Activated CD8-positive, alpha-beta memory T cell treated with anti-CD3 and anti-CD28 coated beads for 48 hours (primary cell): ENCODE results near the gene CACNB4.
"Not testable (repeated sequence)": the region's sequence is repeated elsewhere in the genome, so short reads cannot be mapped to it uniquely, and the experiment has no call there.

Experiments used
- DNase-seq, 3 experiments: peaks; one replicate each; pipeline ENCODE4 v3.0.0-alpha.2; 2020; ENCODE audit warnings: low read depth in 2 of 3, low spot score in 2 of 3

Gene CACNB4

GRCh38 chr2:151946250-151946884 is 152.5 kb downstream of the CACNB4 start:
- DNase-seq: no peak

- no peak for DNase-seq
Observed at GRCh38 chr2:151945602-151946001, 153.2 kb downstream of the CACNB4 start.

- DNase-seq: no peak
Observed at GRCh38 chr2:151945186-151945585, 153.7 kb downstream of the CACNB4 start.

GRCh38 chr2:151943461-151943860 is 155.4 kb downstream of the CACNB4 start:
- DNase-seq: no peak

GRCh38 chr2:151942540-151943205 is 156.2 kb downstream of the CACNB4 start:
- not testable (repeated sequence) for DNase-seq

- no peak for DNase-seq
Observed at GRCh38 chr2:151937966-151938365, 160.9 kb downstream of the CACNB4 start.

- DNase-seq: no peak
Observed at GRCh38 chr2:151936626-151937025, 162.2 kb downstream of the CACNB4 start.

- no peak for DNase-seq
Observed at GRCh38 chr2:151933266-151933804, 165.5 kb downstream of the CACNB4 start.

GRCh38 chr2:151931756-151932155 is 167.1 kb downstream of the CACNB4 start:
- DNase-seq: no peak

GRCh38 chr2:151931030-151931611 is 167.7 kb downstream of the CACNB4 start:
- DNase-seq: no peak

GRCh38 chr2:151930042-151930441 is 168.8 kb downstream of the CACNB4 start:
- no peak for DNase-seq

GRCh38 chr2:151928380-151928779 is 170.5 kb downstream of the CACNB4 start:
- DNase-seq: no peak

GRCh38 chr2:151927501-151928221 is 171.2 kb downstream of the CACNB4 start:
- DNase-seq: no peak

GRCh38 chr2:151922845-151923666 is 175.8 kb downstream of the CACNB4 start:
- no peak for DNase-seq

GRCh38 chr2:151919786-151920185 is 179.1 kb downstream of the CACNB4 start:
- no peak for DNase-seq

GRCh38 chr2:151918308-151918707 is 180.5 kb downstream of the CACNB4 start:
- DNase-seq: no peak

GRCh38 chr2:151916632-151917031 is 182.2 kb downstream of the CACNB4 start:
- no peak for DNase-seq

GRCh38 chr2:151915629-151916025 is 183.2 kb downstream of the CACNB4 start:
- DNase-seq: not testable (repeated sequence)

- DNase-seq: no peak
Observed at GRCh38 chr2:151914989-151915628, 183.7 kb downstream of the CACNB4 start.

- no peak for DNase-seq
Observed at GRCh38 chr2:151908204-151908882, 190.5 kb downstream of the CACNB4 start.
